Activated CD4-positive, alpha-beta T cell treated with anti-CD3 and anti-CD28 coated beads, Interleukin-10, Interleukin-2, amounts not matched to agents 100 ng/mL and 50 ng/mL, durations not matched to agents 16 hours and 8 hours (primary cell): ENCODE data around the gene DDX11.
"Not testable (repeated sequence)": the region's sequence is repeated elsewhere in the genome, so short reads cannot be mapped to it uniquely, and the experiment has no call there.

Experiments
- DNase-seq: peaks from one replicate; pipeline ENCODE4 v3.0.0-alpha.2; 2020

DDX11 gene

GRCh38 chr12:31073527-31074332 is at the start of gene DDX11:
TSS of gene DDX11 (plus strand) at chr12:31073860. CDS start at chr12:31078394, 4,534 bp downstream.
- peak; percentile 96 for DNase-seq

GRCh38 chr12:31026202-31026601 is 47.5 kb upstream of the DDX11 start:
- DNase-seq: no peak

- DNase-seq: not testable (repeated sequence)
Measured at GRCh38 chr12:31027006-31027405, 46.7 kb upstream of the DDX11 start.

DNA sequence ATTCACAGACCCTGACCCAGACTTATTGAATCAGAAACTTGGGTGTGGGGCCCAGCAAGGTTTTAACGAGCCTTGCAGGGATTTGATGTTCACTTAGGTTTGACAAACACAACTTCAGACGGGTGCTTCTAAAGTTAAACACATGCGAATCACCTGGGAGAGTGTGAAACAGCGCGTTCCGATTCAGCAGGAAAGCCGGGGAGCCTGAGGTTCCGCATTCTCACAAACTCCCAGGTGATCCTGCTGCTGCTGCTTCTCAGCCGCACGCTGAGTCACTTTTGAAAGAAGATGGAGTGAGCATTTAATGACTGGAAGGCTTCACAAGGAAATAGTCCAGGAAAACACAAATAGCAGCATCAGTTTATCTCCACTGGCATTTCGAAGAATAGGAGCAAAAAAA is 44.2 kb upstream of the DDX11 start:
- no peak for DNase-seq

DNA sequence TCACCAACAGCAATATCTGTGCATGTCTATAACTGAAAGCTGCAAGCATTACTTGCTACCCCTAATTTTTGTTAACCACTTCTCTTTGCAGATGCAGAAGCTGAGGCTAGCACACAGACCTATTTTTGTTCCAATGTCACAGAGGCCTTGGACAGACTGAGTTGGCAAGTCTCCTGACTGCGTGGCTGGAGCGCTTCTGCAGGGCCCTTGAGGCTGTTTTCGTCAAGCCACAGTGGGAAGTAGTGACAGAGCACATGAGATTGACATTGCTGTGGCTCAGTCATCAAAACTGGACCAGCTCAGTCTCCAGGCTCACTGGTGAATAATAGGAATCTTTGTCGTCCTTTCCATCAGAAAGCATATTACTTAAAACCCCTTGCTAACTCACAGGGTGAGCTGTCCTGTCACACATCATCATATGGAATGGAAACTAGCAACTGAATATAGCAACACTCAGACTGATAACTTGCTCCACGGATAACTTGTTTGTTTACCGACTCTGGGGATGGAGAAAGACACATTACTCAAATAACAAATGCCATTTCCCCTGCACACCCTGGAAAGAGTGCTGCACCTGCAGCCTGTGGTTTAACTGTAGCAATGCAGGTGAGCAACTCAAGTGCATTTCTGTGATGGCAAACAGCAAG is 43.6 kb upstream of the DDX11 start:
- no peak for DNase-seq

GRCh38 chr12:31031951-31032335 is 41.7 kb upstream of the DDX11 start:
- DNase-seq: no peak

DNA sequence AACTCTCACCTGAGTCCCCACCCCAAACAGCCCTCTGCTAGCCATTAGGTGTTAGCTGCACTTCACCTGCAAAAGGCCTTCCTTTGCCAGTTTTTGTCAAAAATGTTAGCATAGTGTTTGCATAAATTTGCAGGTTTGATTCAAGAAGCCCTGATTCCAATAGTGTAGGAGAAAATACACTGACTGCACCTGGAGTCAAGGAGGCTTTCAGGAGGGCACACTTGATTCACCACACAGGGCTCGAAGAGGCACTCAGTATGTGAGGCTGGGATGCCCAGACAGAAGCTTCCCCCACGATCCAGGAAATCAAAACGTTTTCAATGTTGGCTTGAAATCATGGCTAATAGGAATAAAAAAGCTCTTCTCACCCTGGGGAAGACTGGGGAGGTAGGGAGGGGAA is 40.5 kb upstream of the DDX11 start:
- no peak for DNase-seq

GRCh38 chr12:31033681-31034080 is 40.0 kb upstream of the DDX11 start:
- no peak for DNase-seq

DNA sequence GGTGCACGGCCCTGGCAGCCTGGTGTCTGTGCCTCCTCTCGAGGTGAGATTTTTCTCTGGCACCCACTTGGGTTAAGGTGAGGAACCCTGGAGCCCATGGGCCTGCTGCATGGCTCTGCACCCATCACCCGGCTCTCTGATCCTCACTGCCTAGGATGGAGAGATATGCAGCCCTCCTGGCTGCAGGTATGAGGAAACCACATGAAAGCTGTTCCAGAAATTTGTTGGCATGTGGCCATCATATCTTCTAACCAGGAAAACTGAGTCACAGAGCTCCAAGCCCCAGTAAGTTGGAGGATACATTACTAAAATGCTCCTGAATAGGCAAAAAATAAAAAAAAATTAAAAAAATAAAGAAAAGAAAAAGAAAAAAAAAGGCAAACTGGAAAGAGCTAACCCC is 39.3 kb upstream of the DDX11 start:
- no peak for DNase-seq

DNA sequence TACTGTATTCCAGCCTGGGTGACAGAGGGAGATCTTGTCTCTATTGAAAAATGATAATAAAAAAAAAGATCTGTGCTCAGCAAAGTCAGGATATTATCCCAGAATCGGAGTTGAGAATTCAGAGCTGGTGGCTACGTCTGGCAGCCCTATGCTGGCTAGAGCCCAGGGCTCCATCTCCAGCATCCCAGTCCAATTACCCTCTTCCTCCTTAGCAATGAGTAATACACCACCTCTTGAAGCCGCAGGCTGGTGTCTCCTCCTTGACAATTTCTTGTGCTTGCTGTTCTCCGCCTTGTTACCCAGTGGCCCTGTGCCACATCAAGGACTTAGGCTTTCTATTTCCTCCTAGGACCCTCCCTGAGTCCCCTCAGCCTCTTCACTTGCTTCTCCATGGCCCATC is 38.4 kb upstream of the DDX11 start:
- DNase-seq: no peak

DNA sequence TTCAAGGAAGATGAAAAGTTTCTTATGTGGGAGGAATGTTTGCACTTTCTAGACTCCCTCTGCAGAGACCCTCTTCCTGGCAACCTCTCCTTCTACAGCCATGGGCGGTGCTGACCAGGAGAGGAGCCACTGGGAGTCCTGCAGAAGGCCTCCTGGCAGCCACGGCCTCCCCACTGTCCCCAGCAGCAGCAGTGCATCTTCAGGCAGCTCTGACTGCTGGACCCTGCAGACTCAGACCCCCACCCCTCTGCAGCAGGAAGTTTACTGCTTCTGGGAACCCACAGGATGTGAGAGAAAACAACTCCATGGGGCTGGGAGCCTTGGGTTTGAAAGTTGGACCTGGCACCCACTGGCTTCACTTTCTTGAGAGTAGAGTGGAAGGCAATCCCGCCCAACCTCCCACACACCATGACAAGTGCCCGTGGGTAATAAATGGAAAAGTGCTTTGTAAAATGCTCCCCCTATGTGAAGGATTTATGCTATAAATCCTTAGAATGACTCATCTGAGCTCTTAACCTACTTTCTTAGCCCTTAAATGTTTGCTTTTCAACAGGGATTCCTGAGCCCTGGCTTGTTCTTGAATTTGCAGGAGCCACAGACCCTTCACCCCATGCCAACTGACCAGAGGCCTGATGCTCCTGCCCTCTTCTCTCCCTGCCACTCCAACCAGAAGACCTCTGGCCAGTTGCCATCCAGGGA is 37.5 kb upstream of the DDX11 start:
- DNase-seq: no peak

DNA sequence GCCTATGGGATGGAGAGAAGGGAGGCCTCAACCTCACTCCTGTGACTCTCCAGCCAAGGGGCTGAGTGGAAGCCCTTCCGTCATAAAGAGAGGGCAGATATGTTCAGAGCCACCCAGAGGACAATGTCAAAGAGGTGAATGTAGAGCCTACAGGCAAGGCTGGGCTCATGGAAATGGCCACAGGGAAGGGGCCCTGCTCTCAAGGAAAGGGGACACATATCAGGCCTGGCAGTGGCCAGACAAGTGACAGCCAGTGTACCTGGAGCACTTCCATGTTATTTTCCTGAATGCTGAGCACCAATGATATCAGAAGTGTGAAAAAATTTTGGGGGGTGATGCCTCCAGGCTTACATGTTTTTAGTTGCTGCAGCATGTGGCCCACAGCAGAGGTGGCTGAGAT is 36.6 kb upstream of the DDX11 start:
- DNase-seq: no peak

DNA sequence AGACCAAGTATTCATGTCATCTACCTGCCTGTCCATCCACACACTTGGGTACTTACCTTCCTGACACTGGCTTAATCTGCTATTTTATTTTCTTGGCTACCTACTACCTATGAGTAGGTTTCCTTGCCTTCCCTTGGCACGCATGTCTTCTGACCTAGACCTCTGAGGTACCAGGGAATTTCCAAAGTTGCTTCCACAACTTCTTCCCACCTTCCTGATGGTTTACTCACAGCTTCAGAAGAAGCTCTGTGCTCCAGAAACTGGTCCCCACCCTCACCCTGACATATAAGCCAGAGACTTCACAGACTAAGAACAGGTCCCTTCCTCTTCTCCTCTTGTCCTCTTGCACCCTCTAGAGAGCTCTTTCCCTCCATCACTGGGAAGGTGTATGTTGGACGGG is 35.7 kb upstream of the DDX11 start:
- DNase-seq: no peak

GRCh38 chr12:31041033-31041564 is 32.6 kb upstream of the DDX11 start:
- DNase-seq: no peak

DNA sequence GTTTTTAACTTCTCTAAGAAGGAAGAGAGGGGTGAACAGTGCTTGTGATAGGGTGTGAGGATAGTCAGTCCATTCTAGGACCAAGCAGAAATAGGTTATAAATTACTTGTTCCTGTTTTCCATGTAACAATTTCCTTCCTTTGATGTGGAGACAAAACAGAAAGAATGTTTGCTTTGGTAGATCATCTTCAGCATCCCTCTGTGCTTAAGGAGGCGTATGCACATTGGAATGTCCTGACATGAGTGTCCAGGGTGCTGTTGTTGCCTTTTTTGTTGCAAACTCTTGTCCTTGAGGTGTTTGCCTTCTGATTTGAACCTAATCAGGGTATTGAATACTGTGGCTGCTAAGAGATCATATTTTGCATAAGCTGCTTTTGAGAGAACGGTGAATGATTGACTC is 23.5 kb upstream of the DDX11 start:
- not testable (repeated sequence) for DNase-seq

- not testable (repeated sequence) for DNase-seq
Measured at GRCh38 chr12:31050548-31050947, 23.1 kb upstream of the DDX11 start.

DNA sequence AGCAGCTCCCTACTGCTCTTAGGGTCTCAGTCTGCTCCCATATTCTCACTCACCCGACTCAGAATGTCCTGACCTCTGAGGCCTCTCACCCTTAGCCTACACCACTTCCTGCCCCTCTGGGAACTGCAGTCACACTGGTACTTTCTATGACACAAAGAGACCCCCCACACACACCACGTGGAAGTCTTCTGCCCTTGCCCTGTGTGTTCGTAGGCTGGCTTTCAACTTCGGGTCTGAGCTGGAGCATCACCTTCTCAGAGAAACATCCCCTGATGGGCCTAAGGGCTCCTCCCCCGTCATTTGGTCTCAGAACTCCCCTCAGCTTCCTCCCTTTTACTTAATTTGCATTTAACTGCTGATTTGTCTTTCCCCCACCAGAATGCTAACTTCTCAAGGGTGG is 22.0 kb upstream of the DDX11 start:
- DNase-seq: peak; percentile 45

GRCh38 chr12:31052121-31052520 is 21.5 kb upstream of the DDX11 start:
- not testable (repeated sequence) for DNase-seq

GRCh38 chr12:31052666-31053439 is 20.8 kb upstream of the DDX11 start:
- DNase-seq: not testable (repeated sequence)

- DNase-seq: not testable (repeated sequence)
Measured at GRCh38 chr12:31053944-31054343, 19.7 kb upstream of the DDX11 start.

- no peak for DNase-seq
Measured at GRCh38 chr12:31057671-31058070, 16.0 kb upstream of the DDX11 start.

- not testable (repeated sequence) for DNase-seq
Measured at GRCh38 chr12:31066196-31066595, 7.5 kb upstream of the DDX11 start.

- not testable (repeated sequence) for DNase-seq
Measured at GRCh38 chr12:31067656-31068055, 6.0 kb upstream of the DDX11 start.
